Neuronal stem cell (in vitro differentiated cells): ENCODE measurements around the gene TRIM8.

ENCODE experiments used
- DNase-seq: peaks from one replicate; pipeline ENCODE4 v3.0.0-alpha.2; 2013; ENCODE audit warnings: low spot score
- H2AFZ ChIP-seq: one replicate; pipeline ENCODE4 v1.6.1; 2013; ENCODE audit warnings: mild to moderate bottlenecking, low read length, inconsistent platforms
- H2AK5ac ChIP-seq: 2 replicates; pipeline ENCODE4 v1.6.1; 2013; ENCODE audit warnings: low read depth, mild to moderate bottlenecking, inconsistent platforms, low read length, moderate library complexity, mixed read lengths
- H2BK120ac ChIP-seq: 2 replicates; pipeline ENCODE4 v1.6.1; 2013; ENCODE audit warnings: low read depth, mild to moderate bottlenecking, inconsistent platforms, low read length, moderate library complexity, mixed read lengths
- H2BK12ac ChIP-seq: one replicate; pipeline ENCODE4 v1.6.1; 2013; ENCODE audit warnings: low read length, inconsistent platforms
- H2BK15ac ChIP-seq: 2 replicates; pipeline ENCODE4 v1.6.1; 2013; ENCODE audit warnings: mild to moderate bottlenecking, low read length, inconsistent platforms, mixed read lengths
- H2BK5ac ChIP-seq: one replicate; pipeline ENCODE4 v1.6.1; 2013; ENCODE audit warnings: inconsistent platforms, mild to moderate bottlenecking, low read length, moderate library complexity
- H3K14ac ChIP-seq: one replicate; pipeline ENCODE4 v1.6.1; 2013; ENCODE audit warnings: low read length, inconsistent platforms
- H3K18ac ChIP-seq: 2 replicates; pipeline ENCODE4 v1.6.1; 2013; ENCODE audit warnings: low read length, inconsistent platforms
- H3K23ac ChIP-seq: 2 replicates; pipeline ENCODE4 v1.6.1; 2013; ENCODE audit warnings: low read depth, mild to moderate bottlenecking, mixed read lengths, low read length, inconsistent platforms; ENCODE audit not compliant: poor library complexity
- H3K27ac ChIP-seq: replicated peaks from 3 replicates; pipeline ENCODE4 v1.5.1; 2013; ENCODE audit warnings: low read length, inconsistent platforms
- H3K27me3 ChIP-seq, 3 experiments: 2 replicates each; pipeline ENCODE4 v1.6.1; 2013; ENCODE audit warnings: low read length in 3 of 3, mild to moderate bottlenecking in 2 of 3, inconsistent platforms in 1 of 3, low read depth in 1 of 3, mixed read lengths in 1 of 3, moderate library complexity in 1 of 3; ENCODE audit not compliant: control insufficient read depth in 3 of 3, insufficient read depth in 3 of 3
- H3K36me3 ChIP-seq, 2 donors: replicated peaks in 1 of 2; 2 replicates each; pipeline ENCODE4 v1.6.1; 2013; ENCODE audit warnings: low read length in 2 of 2; ENCODE audit not compliant: control insufficient read depth in 2 of 2, insufficient read depth in 2 of 2
- H3K4ac ChIP-seq: 2 replicates; pipeline ENCODE4 v1.6.1; 2013; ENCODE audit warnings: inconsistent platforms, mild to moderate bottlenecking, low read length, moderate library complexity
- H3K4me1 ChIP-seq, 2 donors: 1 replicate in 1 of 2; 2 replicates in 1 of 2; pipeline ENCODE4 v1.6.1; 2013; ENCODE audit warnings: low read length in 2 of 2, low read depth in 1 of 2; ENCODE audit not compliant: control insufficient read depth in 2 of 2, insufficient read depth in 1 of 2
- H3K4me2 ChIP-seq: one replicate; pipeline ENCODE4 v1.6.1; 2013; ENCODE audit warnings: mild to moderate bottlenecking, low read length, inconsistent platforms; ENCODE audit not compliant: insufficient read depth, poor library complexity, severe bottlenecking
- H3K4me3 ChIP-seq, 2 donors: 2 replicates each; pipeline ENCODE4 v1.5.1; 2013; ENCODE audit warnings: low read length in 2 of 2, mild to moderate bottlenecking in 2 of 2, inconsistent platforms in 1 of 2, moderate library complexity in 1 of 2
- H3K79me1 ChIP-seq: one replicate; pipeline ENCODE4 v1.6.1; 2013; ENCODE audit warnings: low read depth, mild to moderate bottlenecking, inconsistent platforms, low read length, moderate library complexity
- H3K9ac ChIP-seq: one replicate; pipeline ENCODE4 v1.6.1; 2013; ENCODE audit warnings: mild to moderate bottlenecking, low read depth, low read length, inconsistent platforms; ENCODE audit not compliant: poor library complexity
- H3K9me3 ChIP-seq, 2 donors: replicated peaks in 1 of 2; 2 replicates each; pipeline versions ENCODE3 to v1.6.1; 2013; ENCODE audit warnings: low read length in 2 of 2, mild to moderate bottlenecking in 2 of 2, inconsistent platforms in 1 of 2, low read depth in 1 of 2, mixed read lengths in 1 of 2, moderate library complexity in 1 of 2; ENCODE audit not compliant: control insufficient read depth in 2 of 2, insufficient read depth in 1 of 2
- H4K8ac ChIP-seq: one replicate; pipeline ENCODE4 v1.6.1; 2013; ENCODE audit warnings: low read depth, mild to moderate bottlenecking, inconsistent platforms, low read length, moderate library complexity
- H4K91ac ChIP-seq: one replicate; pipeline ENCODE4 v1.6.1; 2013; ENCODE audit warnings: low read length, low read depth, mild to moderate bottlenecking, inconsistent platforms; ENCODE audit not compliant: poor library complexity
- WGBS, 2 donors: extraction: QIAGEN DNeasy Blood & Tissue Kit; methylation state at CpG; one replicate each; pipeline ENCODE4 v1.1.7; 2013; ENCODE audit warnings: missing lambda C conversion rate in 2 of 2, mixed read lengths in 1 of 2; ENCODE audit not compliant: insufficient read length in 2 of 2, insufficient replicate concordance in 1 of 2; ENCODE audit errors: extremely low coverage in 2 of 2; 5-methylcytosine and 5-hydroxymethylcytosine counted together

The TRIM8 gene

DNA sequence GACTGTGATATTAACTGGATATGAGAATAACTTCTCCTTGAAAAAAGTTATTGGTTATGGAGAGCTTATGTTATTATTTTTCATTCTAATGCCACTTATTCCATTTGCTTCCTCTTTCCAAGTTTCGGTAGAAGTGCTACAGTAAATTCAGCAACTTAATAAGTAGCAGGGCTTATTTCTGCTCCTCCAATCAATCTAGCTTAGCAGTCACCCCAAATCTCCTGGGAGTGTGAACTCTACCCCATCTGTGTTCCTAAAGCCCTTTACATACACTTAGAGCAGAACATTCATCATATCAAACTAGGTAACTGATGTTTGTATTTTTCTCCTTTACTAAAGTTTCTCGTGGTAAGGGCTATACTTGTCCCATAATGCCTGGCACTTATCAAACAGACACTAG is 61.3 kb downstream of the TRIM8 start:
- Histone ChIP-seq H3K4me2 (no peak overlapping the region), H3K36me3 (peaks cover 7 to 27% of the 10 kb centered on the region in 2 donors), H3K9me3 (peaks cover 0 to 2% of the 10 kb centered on the region in 2 donors), H3K4me3 (no peak overlapping the region), H2AK5ac (no peak overlapping the region), H3K18ac (no peak overlapping the region), H2AFZ (no peak overlapping the region), H3K9ac (no peak overlapping the region), H2BK12ac (no peak overlapping the region), H2BK120ac (no peak overlapping the region), H3K14ac (no peak overlapping the region), H2BK15ac (no peak overlapping the region), H4K8ac (no peak overlapping the region), H3K27me3 (no peaks in the 10 kb centered on the region), H2BK5ac (no peak overlapping the region), H3K79me1 (peaks cover 4% of the 10 kb centered on the region), H3K23ac (no peak overlapping the region), H3K4ac (no peak overlapping the region), H4K91ac (no peak overlapping the region), H3K27ac (no peak overlapping the region), H3K4me1 (peaks cover 1 to 2% of the 10 kb centered on the region in 2 donors)
- WGBS, 2 donors: no CpG with 5 or more reads among the region's 2 CpGs
- DNase-seq: no peak
